GM23248 (cell line): Measurements from ENCODE around the gene C9orf152.

Experiments used
- EZH2 ChIP-seq: fragments of 200-600 bp; sonication (generic); IDR thresholded peaks from 2 replicates; pipeline ENCODE4 v1.6.1; 2018; ENCODE audit warnings: antibody characterized with exemption, mild to moderate bottlenecking; ENCODE audit not compliant: insufficient read depth, poor library complexity, severe bottlenecking
- EZH2phosphoT487 ChIP-seq: fragments of 200-600 bp; sonication (generic); IDR thresholded peaks from 2 replicates; pipeline ENCODE4 v1.6.1; 2018; ENCODE audit warnings: antibody characterized with exemption, moderate library complexity, mild to moderate bottlenecking, low read depth; ENCODE audit not compliant: insufficient read depth

DNA sequence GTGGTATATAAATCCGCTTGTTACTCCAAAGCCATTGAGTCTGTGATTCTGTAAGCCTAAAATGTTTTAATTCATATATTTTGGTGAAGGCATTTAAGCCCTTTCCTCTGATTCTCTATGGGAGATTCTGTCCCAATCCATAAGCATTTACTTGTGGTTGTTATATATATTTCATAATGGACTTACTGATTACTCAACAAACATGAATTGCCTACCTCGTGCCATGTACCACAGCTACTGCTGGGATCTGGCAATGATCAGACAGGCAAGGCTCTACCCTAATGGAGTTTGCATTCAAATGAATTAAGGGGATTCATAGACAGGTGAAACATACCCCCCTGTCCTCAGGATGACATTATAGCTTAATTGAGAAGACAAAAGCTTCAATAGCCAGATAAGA lies 54.5 kb downstream of the C9orf152 start:
- no peak for TF ChIP-seq EZH2phosphoT487
- TF ChIP-seq EZH2, result no peak
